ENCODE measurements around the gene HOXC9. TPM values are rescaled to one million over a fixed set of nuclear protein-coding genes. Genes with fewer than 3 reads are reported as not detected.

HOXC9 gene
- total and polyA plus RNA-seq, 3 experiments from 2014 or later = not detected

DNA sequence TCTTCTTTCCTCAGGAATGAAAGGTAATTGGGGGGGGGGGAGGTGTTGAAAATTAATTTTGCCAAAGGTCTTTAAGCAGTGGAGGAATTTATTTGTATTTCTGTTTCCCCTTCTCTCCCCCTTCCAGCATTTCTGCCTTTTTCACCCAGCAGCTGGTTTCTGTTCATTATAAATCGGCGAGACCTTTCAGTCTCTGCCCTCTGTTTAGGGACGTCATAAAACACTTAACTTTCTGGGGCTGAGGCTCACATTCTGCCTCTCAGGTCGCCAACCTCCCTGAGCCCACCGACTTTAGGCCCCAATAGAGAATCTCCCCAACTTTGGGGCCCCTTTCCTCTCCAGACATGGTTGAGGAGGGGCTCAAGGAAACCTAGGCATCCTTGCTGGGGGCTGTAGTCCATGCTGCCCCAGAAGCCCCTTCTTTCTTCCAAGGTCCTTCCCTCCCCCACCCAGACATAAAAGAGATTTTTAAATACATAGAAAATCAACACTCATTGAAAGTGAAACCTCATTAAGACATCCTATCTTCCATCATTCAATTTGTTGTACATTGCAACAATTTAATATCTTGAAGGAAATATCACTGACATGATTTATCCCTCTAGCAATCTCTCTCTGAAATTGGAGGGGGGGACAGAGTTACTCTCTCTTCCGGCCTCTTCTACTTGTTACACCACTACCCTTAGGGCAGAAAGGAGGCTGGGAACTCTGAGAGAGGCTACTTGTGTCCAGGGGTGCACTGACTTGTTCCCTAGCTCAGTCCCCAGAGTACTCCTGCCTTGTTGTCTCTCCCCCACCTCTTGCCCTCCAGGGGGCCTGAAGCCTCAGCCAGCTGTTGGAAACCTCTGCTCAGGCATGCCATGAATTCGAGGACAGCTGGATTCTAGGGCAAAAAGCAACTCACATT lies 25.8 kb downstream of the HOXC9 start:
- Histone ChIP-seq H3K36me3 (ENCODE audit: insufficient read depth, low read length) (no peaks in the 10 kb centered on the region), H3K27ac (ENCODE audit: low read depth, low read length) (no peak overlapping the region), H3K9me3 (ENCODE audit: low read length) (no peaks in the 10 kb centered on the region), H3K4me3 (ENCODE audit: low read length) (no peak overlapping the region), H3K27me3 (ENCODE audit: insufficient read depth, low read length, poor library complexity, severe bottlenecking) (peaks cover 70% of the 10 kb centered on the region), H3K4me1 (ENCODE audit: insufficient read depth, low read length) (peaks cover 5% of the 10 kb centered on the region)
- Mint-ChIP-seq H3K9me3 (no peaks in the 10 kb centered on the region), H3K27me3 (peaks cover 55 to 94% of the 10 kb centered on the region in 2 donors), H3K4me3 (no peak overlapping the region), H3K4me1 (peaks cover 13 to 14% (median 13%) of the 10 kb centered on the region in 3 donors), H3K27ac (peak overlapping the region in 1 of 8 donors; percentile 33), H3K36me3 (no peaks in the 10 kb centered on the region)
- CTCF ChIA-PET = interaction anchor here (0.6 to 1.7 kb wide), 4 partner anchors 20 to 177 kb away, joined by 3 to 4 read pairs (median 3); partner anchors contain the start of gene HOXC9
- no peak for DNase-seq
- POLR2A ChIA-PET = no interaction called here

DNA sequence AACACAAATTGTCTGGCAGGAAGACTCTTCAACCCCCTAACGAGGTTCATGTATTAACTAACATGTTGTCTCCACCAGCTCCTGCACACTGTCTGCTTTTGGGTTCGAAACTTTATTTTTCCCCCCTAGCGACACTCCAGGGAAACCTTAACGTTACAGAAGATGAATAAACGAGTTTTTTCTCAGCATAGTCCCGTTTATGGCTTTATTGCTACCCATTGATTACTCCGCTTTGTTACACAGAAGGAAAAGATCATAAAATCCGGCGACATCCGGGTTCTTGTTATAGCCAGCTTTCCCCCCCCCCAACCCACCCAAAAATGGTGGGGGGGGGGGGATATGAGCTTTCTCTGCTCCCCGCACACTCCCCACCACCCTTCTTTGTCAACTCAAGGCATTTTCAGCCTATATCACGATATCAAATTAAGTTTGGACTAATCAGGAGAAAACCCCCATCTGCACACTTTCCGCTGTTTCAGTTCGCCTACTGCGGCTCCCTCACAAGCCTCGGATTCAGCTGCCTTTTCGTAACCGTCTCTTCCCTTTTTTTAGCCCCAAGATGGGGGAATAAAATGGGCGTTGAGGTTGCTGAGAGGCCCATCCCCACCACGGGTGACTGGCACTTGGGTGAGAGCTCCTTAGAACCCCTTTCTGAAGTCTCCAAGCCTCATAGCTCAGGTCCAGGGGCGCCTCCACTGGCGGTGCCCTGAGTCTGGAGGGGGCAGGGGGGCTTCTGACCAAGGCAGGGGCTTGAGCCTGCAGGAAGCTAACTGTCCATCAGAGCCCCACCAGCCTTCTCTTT lies 26.9 kb downstream of the HOXC9 start:
- no peaks in the 10 kb centered on the region for H3K9me3 ChIP-seq (ENCODE audit: low read length)
- no peaks in the 10 kb centered on the region for H3K9me3 Mint-ChIP-seq
- peaks cover 5% of the 10 kb centered on the region for H3K4me1 ChIP-seq (ENCODE audit: insufficient read depth, low read length)
- H3K4me1 Mint-ChIP-seq = peaks cover 13 to 14% (median 14%) of the 10 kb centered on the region in 3 donors
- no peak for DNase-seq
- H3K27me3 ChIP-seq (ENCODE audit: insufficient read depth, low read length, poor library complexity, severe bottlenecking) = peaks cover 74% of the 10 kb centered on the region
- H3K36me3 ChIP-seq (ENCODE audit: insufficient read depth, low read length) = no peaks in the 10 kb centered on the region
- no peak overlapping the region for H3K4me3 Mint-ChIP-seq
- no peak overlapping the region for H3K27ac Mint-ChIP-seq
- no peak overlapping the region for H3K27ac ChIP-seq (ENCODE audit: low read depth, low read length)
- no peaks in the 10 kb centered on the region for H3K36me3 Mint-ChIP-seq
- H3K4me3 ChIP-seq (ENCODE audit: low read length) = no peak overlapping the region
- peaks cover 56 to 91% of the 10 kb centered on the region in 2 donors for H3K27me3 Mint-ChIP-seq
- CTCF ChIA-PET = interaction anchor here (0.6 to 2.6 kb wide), 3 partner anchors 21 to 174 kb away, joined by 3 to 12 read pairs (median 3); partner anchors contain the start of gene HOXC9
- POLR2A ChIA-PET = no interaction called here

DNA sequence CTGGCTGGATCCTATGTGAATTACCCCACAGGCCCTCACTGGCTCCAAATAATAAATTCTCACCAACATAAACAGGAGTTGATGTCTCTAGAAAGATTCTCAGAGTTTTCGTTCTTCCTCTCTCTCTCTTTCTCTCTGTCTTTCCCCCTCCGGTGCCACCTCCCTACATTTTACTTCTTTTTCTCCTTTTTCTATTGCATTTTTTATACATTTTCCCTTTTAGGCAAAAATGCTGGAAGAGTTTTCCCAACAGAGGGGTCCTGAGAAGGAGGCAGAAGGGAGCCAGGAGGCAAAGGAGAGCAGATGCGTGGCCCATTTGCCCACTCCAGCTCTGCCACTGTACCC lies 27.5 kb downstream of the HOXC9 start:
- POLR2A ChIA-PET = no interaction called here
- Mint-ChIP-seq H3K4me3 (no peak overlapping the region), H3K9me3 (peaks cover 0 to under 1% (median 0%) of the 10 kb centered on the region in 5 donors), H3K4me1 (peaks cover 13 to 17% (median 14%) of the 10 kb centered on the region in 3 donors), H3K27me3 (peaks cover 60 to 91% of the 10 kb centered on the region in 2 donors), H3K27ac (no peak overlapping the region), H3K36me3 (no peaks in the 10 kb centered on the region)
- H3K27me3 ChIP-seq (ENCODE audit: insufficient read depth, low read length, poor library complexity, severe bottlenecking) = peaks cover 74% of the 10 kb centered on the region
- CTCF ChIA-PET = interaction anchor here (1.0 to 2.6 kb wide), 3 partner anchors 21 to 187 kb away, joined by 3 to 12 read pairs (median 3); no protein-coding TSS in a partner anchor
- no peak overlapping the region for H3K4me3 ChIP-seq (ENCODE audit: low read length)
- no peak for DNase-seq
- peaks cover 7% of the 10 kb centered on the region for H3K4me1 ChIP-seq (ENCODE audit: insufficient read depth, low read length)
- no peak overlapping the region for H3K27ac ChIP-seq (ENCODE audit: low read depth, low read length)
- H3K9me3 ChIP-seq (ENCODE audit: low read length) = no peaks in the 10 kb centered on the region
- H3K36me3 ChIP-seq (ENCODE audit: insufficient read depth, low read length) = no peaks in the 10 kb centered on the region

DNA sequence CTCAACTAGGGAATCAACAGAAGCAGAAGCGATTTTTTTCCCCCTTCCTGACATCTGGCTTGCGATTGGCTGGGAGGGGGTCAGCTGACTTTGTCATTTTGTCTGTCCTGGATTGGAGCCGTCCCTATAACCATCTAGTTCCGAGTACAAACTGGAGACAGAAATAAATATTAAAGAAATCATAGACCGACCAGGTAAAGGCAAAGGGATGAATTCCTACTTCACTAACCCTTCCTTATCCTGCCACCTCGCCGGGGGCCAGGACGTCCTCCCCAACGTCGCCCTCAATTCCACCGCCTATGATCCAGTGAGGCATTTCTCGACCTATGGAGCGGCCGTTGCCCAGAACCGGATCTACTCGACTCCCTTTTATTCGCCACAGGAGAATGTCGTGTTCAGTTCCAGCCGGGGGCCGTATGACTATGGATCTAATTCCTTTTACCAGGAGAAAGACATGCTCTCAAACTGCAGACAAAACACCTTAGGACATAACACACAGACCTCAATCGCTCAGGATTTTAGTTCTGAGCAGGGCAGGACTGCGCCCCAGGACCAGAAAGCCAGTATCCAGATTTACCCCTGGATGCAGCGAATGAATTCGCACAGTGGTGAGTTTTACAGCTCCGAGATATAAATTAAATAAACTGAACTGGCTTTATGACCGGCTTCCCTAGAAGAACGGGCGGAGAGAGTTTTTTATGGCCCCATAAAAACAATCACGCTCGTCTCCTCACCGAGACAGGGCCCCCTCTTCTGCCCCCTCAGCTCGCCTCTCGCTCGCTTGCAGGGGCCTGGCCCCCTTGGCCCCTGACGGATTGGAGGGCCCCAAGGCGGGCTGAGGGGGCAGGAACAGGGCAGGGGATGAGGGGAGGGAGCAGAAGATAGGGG lies 28.6 kb downstream of the HOXC9 start, which contains the start of gene HOXC6:
Gene HOXC6, plus strand, starts transcription at position 127 of the 888 bp plus-strand sequence. Its CDS starts 82 bp downstream, at position 209.
- Histone ChIP-seq H3K4me1 (ENCODE audit: insufficient read depth, low read length) (peaks cover 19% of the 10 kb centered on the region), H3K27me3 (ENCODE audit: insufficient read depth, low read length, poor library complexity, severe bottlenecking) (peaks cover 78% of the 10 kb centered on the region), H3K4me3 (ENCODE audit: low read length) (no peak within 1 kb of the TSS), H3K27ac (ENCODE audit: low read depth, low read length) (no peak within 1 kb of the TSS), H3K36me3 (ENCODE audit: insufficient read depth, low read length) (no peaks in the 10 kb centered on the region), H3K9me3 (ENCODE audit: low read length) (no peaks in the 10 kb centered on the region)
- H3K4me3 Mint-ChIP-seq = peak within 1 kb of the TSS in 2 of 7 donors; percentile 20 to 35
- peaks cover 0 to 8% (median 2%) of the 10 kb centered on the region in 5 donors for H3K9me3 Mint-ChIP-seq
- ChIA-PET POLR2A (no interaction called here), CTCF (interaction anchor here (0.9 to 2.6 kb wide), 3 partner anchors 96 to 186 kb away, joined by 3 to 12 read pairs (median 3); no protein-coding TSS in a partner anchor)
- H3K4me1 Mint-ChIP-seq = peaks cover 21 to 29% (median 22%) of the 10 kb centered on the region in 3 donors
- H3K27me3 Mint-ChIP-seq = peaks cover 63 to 89% of the 10 kb centered on the region in 2 donors
- no peaks in the 10 kb centered on the region for H3K36me3 Mint-ChIP-seq
- H3K27ac Mint-ChIP-seq = peak within 1 kb of the TSS in 1 of 8 donors; percentile 3
- no peak for DNase-seq

DNA sequence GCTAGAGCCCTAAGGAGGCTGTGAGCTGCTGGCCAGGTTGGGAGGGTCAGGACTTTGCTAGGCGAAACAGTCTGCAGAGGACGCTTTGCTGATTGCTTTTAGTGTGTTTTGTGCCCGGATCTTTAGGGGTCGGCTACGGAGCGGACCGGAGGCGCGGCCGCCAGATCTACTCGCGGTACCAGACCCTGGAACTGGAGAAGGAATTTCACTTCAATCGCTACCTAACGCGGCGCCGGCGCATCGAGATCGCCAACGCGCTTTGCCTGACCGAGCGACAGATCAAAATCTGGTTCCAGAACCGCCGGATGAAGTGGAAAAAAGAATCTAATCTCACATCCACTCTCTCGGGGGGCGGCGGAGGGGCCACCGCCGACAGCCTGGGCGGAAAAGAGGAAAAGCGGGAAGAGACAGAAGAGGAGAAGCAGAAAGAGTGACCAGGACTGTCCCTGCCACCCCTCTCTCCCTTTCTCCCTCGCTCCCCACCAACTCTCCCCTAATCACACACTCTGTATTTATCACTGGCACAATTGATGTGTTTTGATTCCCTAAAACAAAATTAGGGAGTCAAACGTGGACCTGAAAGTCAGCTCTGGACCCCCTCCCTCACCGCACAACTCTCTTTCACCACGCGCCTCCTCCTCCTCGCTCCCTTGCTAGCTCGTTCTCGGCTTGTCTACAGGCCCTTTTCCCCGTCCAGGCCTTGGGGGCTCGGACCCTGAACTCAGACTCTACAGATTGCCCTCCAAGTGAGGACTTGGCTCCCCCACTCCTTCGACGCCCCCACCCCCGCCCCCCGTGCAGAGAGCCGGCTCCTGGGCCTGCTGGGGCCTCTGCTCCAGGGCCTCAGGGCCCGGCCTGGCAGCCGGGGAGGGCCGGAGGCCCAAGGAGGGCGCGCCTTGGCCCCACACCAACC lies 29.8 kb downstream of the HOXC9 start:
- no peak for DNase-seq
- H3K4me3 Mint-ChIP-seq = peak overlapping the region in 3 of 7 donors; percentile 3 to 59 (median 20)
- Histone ChIP-seq H3K9me3 (ENCODE audit: low read length) (no peaks in the 10 kb centered on the region), H3K36me3 (ENCODE audit: insufficient read depth, low read length) (no peaks in the 10 kb centered on the region), H3K27ac (ENCODE audit: low read depth, low read length) (no peak overlapping the region), H3K27me3 (ENCODE audit: insufficient read depth, low read length, poor library complexity, severe bottlenecking) (peaks cover 78% of the 10 kb centered on the region), H3K4me1 (ENCODE audit: insufficient read depth, low read length) (peaks cover 20% of the 10 kb centered on the region), H3K4me3 (ENCODE audit: low read length) (no peak overlapping the region)
- ChIA-PET POLR2A (no interaction called here), CTCF (interaction anchor here (3.8 to 6.1 kb wide), 2 partner anchors 161 to 171 kb away, joined by 56 to 73 read pairs; partner anchors contain the start of gene SMUG1)
- H3K27me3 Mint-ChIP-seq = peaks cover 67 to 84% of the 10 kb centered on the region in 2 donors
- H3K27ac Mint-ChIP-seq = peak overlapping the region in 2 of 8 donors; percentile 35 to 69
- H3K4me1 Mint-ChIP-seq = peaks cover 26 to 36% (median 29%) of the 10 kb centered on the region in 3 donors
- peaks cover 0 to 8% (median 2%) of the 10 kb centered on the region in 5 donors for H3K9me3 Mint-ChIP-seq
- no peaks in the 10 kb centered on the region for H3K36me3 Mint-ChIP-seq

DNA sequence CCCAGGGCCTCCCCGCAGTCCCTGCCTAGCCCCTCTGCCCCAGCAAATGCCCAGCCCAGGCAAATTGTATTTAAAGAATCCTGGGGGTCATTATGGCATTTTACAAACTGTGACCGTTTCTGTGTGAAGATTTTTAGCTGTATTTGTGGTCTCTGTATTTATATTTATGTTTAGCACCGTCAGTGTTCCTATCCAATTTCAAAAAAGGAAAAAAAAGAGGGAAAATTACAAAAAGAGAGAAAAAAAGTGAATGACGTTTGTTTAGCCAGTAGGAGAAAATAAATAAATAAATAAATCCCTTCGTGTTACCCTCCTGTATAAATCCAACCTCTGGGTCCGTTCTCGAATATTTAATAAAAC lies 30.5 kb downstream of the HOXC9 start:
- H3K4me1 Mint-ChIP-seq = peaks cover 29 to 40% (median 29%) of the 10 kb centered on the region in 3 donors
- Histone ChIP-seq H3K27ac (ENCODE audit: low read depth, low read length) (no peak overlapping the region), H3K36me3 (ENCODE audit: insufficient read depth, low read length) (no peaks in the 10 kb centered on the region), H3K27me3 (ENCODE audit: insufficient read depth, low read length, poor library complexity, severe bottlenecking) (peaks cover 81% of the 10 kb centered on the region), H3K4me1 (ENCODE audit: insufficient read depth, low read length) (peaks cover 20% of the 10 kb centered on the region), H3K9me3 (ENCODE audit: low read length) (no peaks in the 10 kb centered on the region), H3K4me3 (ENCODE audit: low read length) (no peak overlapping the region)
- ChIA-PET POLR2A (no interaction called here), CTCF (interaction anchor here (0.6 to 6.1 kb wide), 3 partner anchors 160 to 222 kb away, joined by 3 to 73 read pairs (median 56); partner anchors contain the start of gene SMUG1)
- no peaks in the 10 kb centered on the region for H3K36me3 Mint-ChIP-seq
- DNase-seq = no peak
- H3K27me3 Mint-ChIP-seq = peaks cover 69 to 84% of the 10 kb centered on the region in 2 donors
- H3K9me3 Mint-ChIP-seq = peaks cover 0 to 8% (median 2%) of the 10 kb centered on the region in 5 donors
- peak overlapping the region in 2 of 8 donors; percentile 6 to 53 for H3K27ac Mint-ChIP-seq
- no peak overlapping the region for H3K4me3 Mint-ChIP-seq

All from CD8-positive, alpha-beta memory T cell (primary cell).